ENCODE data around the gene INPP5D. TPM values are rescaled to one million over a fixed set of nuclear protein-coding genes. Genes with fewer than 3 reads are reported as not detected.

INPP5D gene
- total RNA-seq, 1 experiment from 2014 or later, result 0.74 TPM

- H3K36me3 ChIP-seq (ENCODE audit: low read depth), result no peaks in the 10 kb centered on the region
- H2AFZ ChIP-seq, result no peak overlapping the region
- BruUV-seq (replicated peaks), result no TSS peak
- ChIA-PET POLR2A (ENCODE audit: unreplicated experiment) (interaction anchor here (0.5 kb wide), 1 partner anchor 192 kb away, joined by 3 read pairs; no protein-coding TSS in a partner anchor), CTCF (no interaction called here)
- no peak overlapping the region for H3K27ac ChIP-seq
- H3F3A ChIP-seq (ENCODE audit: insufficient read depth, low read depth), result no peaks in the 10 kb centered on the region; the same call in 1 of the 2 replicates
- H3K4me1 ChIP-seq (replicated peaks; ENCODE audit: insufficient read depth), result no peaks in the 10 kb centered on the region
- no peak overlapping the region for H3K4me2 ChIP-seq
- H3K9me2 ChIP-seq (ENCODE audit: insufficient read depth), result no peaks in the 10 kb centered on the region
- H3K9me3 ChIP-seq (ENCODE audit: insufficient read depth, low read depth), result no peaks in the 10 kb centered on the region
- no peaks in the 10 kb centered on the region for H3K79me2 ChIP-seq (ENCODE audit: low read depth)
- TF ChIP-seq EZH2 (IDR thresholded peaks at IDR 0.05; ENCODE audit: low read depth) (no peak), CTCF (conservative IDR thresholded peaks at IDR 0.05) (no peak)
- peak in 1 of 2 experiments; percentile 23 for DNase-seq
- intact Hi-C loops (cut with micrococcal nuclease; ENCODE audit: unreplicated experiment), result no loop called here
- no peaks in the 10 kb centered on the region for H4K20me1 ChIP-seq (ENCODE audit: insufficient read depth)
- no peaks in the 10 kb centered on the region for H3K27me3 ChIP-seq (ENCODE audit: insufficient read depth, low read depth)
- H3K4me3 ChIP-seq, result no peak overlapping the region
Observed at GRCh38 chr2:233225230-233226068, 165.3 kb downstream of the INPP5D start.

- H3F3A ChIP-seq (ENCODE audit: insufficient read depth, low read depth), result no peaks in the 10 kb centered on the region; the same call in 1 of the 2 replicates
- CTCF ChIA-PET, result no interaction called here
- POLR2A ChIA-PET (ENCODE audit: unreplicated experiment), result no interaction called here
- H3K36me3 ChIP-seq (ENCODE audit: low read depth), result no peaks in the 10 kb centered on the region
- no peaks in the 10 kb centered on the region for H4K20me1 ChIP-seq (ENCODE audit: insufficient read depth)
- DNase-seq, result no peak
- H2AFZ ChIP-seq, result 0 out of 2 replicates have a peak overlapping the region, but pooled peaks have one; percentile 4
- no TSS peak for BruUV-seq (replicated peaks)
- H3K27ac ChIP-seq, result no peak overlapping the region
- intact Hi-C loops (cut with micrococcal nuclease; ENCODE audit: unreplicated experiment), result no loop called here
- H3K4me3 ChIP-seq, result no peak overlapping the region
- no peaks in the 10 kb centered on the region for H3K9me3 ChIP-seq (ENCODE audit: insufficient read depth, low read depth)
- no peak for TF ChIP-seq CTCF (conservative IDR thresholded peaks at IDR 0.05)
- TF ChIP-seq EZH2 (IDR thresholded peaks at IDR 0.05; ENCODE audit: low read depth), result no peak
- no peaks in the 10 kb centered on the region for H3K4me1 ChIP-seq (replicated peaks; ENCODE audit: insufficient read depth)
- no peaks in the 10 kb centered on the region for H3K9me2 ChIP-seq (ENCODE audit: insufficient read depth)
- no peaks in the 10 kb centered on the region for H3K27me3 ChIP-seq (ENCODE audit: insufficient read depth, low read depth)
- H3K4me2 ChIP-seq, result no peak overlapping the region
- H3K79me2 ChIP-seq (ENCODE audit: low read depth), result no peaks in the 10 kb centered on the region
Observed at GRCh38 chr2:233226511-233227031, 166.4 kb downstream of the INPP5D start.

GRCh38 chr2:233227346-233227978, 167.3 kb downstream of the INPP5D start:
- BruUV-seq (replicated peaks), result no TSS peak

More at GRCh38 chr2:233227346-233227978, 167.3 kb downstream of the INPP5D start:
- Histone ChIP-seq H3K4me1 (replicated peaks; ENCODE audit: insufficient read depth) (no peaks in the 10 kb centered on the region), H3K4me3 (no peak overlapping the region), H3K9me2 (ENCODE audit: insufficient read depth) (no peaks in the 10 kb centered on the region), H2AFZ (no peak overlapping the region), H3K79me2 (ENCODE audit: low read depth) (no peaks in the 10 kb centered on the region), H4K20me1 (ENCODE audit: insufficient read depth) (no peaks in the 10 kb centered on the region), H3K4me2 (no peak overlapping the region), H3K27me3 (ENCODE audit: insufficient read depth, low read depth) (no peaks in the 10 kb centered on the region), H3F3A (ENCODE audit: insufficient read depth, low read depth) (no peaks in the 10 kb centered on the region; the same call in 1 of the 2 replicates), H3K27ac (no peak overlapping the region), H3K9me3 (ENCODE audit: insufficient read depth, low read depth) (no peaks in the 10 kb centered on the region), H3K36me3 (ENCODE audit: low read depth) (no peaks in the 10 kb centered on the region)
- DNase-seq, result no peak
- ChIA-PET CTCF (no interaction called here), POLR2A (ENCODE audit: unreplicated experiment) (no interaction called here)
- intact Hi-C loops (cut with micrococcal nuclease; ENCODE audit: unreplicated experiment), result no loop called here
- no peak for TF ChIP-seq EZH2 (IDR thresholded peaks at IDR 0.05; ENCODE audit: low read depth)
- no peak for TF ChIP-seq CTCF (conservative IDR thresholded peaks at IDR 0.05)

All from PC-9 (cell line).